CD4-positive, alpha-beta T cell treated with Interleukin-1 beta for 1 hour (primary cell): ENCODE measurements around the gene SRP9.
"Not testable (repeated sequence)": the region's sequence is repeated elsewhere in the genome, so short reads cannot be mapped to it uniquely, and the experiment has no call there.

Experiments
- DNase-seq, 2 donors: peaks; one replicate each; pipeline ENCODE4 v3.0.0-alpha.2; 2020 to 2022

Gene SRP9

DNA sequence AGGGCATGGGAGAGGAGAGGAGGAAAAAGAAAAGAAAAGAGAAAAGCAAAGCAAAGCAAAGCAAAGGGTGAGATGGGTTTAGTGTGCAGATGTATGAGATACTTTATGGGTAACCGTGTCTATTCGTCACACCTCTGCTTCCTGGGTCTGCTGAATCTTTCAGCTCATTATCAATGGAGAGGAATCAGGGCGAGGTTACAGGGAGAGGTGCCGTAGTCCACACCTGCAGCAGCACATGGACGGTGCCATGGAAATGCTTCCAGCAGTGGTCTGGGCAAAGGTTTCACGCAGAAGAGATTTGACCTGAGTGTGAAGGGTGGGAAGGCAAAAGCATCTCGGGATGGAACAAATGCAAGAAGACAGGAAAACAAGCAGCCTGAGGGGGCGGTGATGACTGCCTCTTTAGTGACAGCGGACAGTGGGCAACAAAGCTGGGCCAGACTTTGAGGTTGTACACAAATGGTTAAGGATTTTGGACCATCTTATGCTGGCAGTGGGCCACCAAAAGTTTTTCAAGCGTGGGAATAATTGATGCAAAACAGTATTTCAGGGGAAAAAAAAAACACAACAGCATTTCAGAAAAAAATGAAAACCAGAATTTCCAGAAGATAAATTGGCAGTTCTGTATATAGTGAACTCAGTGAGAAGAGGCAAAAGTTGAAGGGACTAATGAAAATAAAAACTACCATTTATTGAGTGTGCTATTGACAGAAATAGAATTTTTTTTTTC lies 19.5 kb upstream of the SRP9 start:
- no peak for DNase-seq

- not testable (repeated sequence) for DNase-seq
These were observed 17.7 kb upstream of the SRP9 start for GRCh38 chr1:225759972-225760371.

DNA sequence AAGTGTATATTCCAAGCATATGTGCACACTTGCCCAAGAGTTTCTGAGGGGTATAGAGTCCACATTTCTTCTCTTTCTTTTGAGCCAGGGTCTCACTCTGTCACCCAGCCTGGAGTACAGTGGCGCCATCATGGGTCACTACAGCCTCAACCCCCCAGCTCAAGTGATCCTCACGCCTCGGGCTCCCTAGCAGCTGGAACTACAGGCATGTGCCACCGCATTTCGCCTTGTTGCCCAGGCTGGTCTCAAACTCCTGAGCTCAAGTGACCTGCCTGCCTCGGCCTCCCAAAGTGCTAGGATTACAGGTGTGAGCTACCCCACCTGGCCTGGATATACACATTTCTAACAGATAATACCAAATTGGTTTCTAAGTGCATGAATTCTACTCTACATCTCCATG lies 17.1 kb upstream of the SRP9 start:
- no peak for DNase-seq

- DNase-seq = not testable (repeated sequence)
These were observed 16.2 kb upstream of the SRP9 start for GRCh38 chr1:225761395-225761794.

GRCh38 chr1:225762002-225762441 lies 15.6 kb upstream of the SRP9 start:
- no peak for DNase-seq

DNA sequence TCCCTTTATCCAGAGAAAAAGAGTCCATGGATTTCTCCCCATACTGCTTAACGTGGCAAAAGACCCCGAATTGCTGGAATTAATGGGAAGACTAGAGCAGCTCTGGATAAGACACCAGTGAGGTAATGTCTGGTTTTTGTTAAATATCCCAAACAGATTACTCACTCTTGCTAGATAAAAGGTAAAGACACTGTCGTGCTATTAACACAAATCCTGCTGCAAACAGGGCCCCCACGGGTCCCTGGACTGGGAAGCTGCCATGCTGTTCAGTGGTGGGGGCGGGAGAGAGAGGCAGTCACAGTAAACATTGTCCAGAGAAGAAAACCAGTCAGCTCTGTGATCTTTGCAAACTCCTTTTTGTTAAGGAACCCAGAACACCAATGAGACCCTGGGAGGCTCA lies 15.2 kb upstream of the SRP9 start:
- no peak for DNase-seq

DNA sequence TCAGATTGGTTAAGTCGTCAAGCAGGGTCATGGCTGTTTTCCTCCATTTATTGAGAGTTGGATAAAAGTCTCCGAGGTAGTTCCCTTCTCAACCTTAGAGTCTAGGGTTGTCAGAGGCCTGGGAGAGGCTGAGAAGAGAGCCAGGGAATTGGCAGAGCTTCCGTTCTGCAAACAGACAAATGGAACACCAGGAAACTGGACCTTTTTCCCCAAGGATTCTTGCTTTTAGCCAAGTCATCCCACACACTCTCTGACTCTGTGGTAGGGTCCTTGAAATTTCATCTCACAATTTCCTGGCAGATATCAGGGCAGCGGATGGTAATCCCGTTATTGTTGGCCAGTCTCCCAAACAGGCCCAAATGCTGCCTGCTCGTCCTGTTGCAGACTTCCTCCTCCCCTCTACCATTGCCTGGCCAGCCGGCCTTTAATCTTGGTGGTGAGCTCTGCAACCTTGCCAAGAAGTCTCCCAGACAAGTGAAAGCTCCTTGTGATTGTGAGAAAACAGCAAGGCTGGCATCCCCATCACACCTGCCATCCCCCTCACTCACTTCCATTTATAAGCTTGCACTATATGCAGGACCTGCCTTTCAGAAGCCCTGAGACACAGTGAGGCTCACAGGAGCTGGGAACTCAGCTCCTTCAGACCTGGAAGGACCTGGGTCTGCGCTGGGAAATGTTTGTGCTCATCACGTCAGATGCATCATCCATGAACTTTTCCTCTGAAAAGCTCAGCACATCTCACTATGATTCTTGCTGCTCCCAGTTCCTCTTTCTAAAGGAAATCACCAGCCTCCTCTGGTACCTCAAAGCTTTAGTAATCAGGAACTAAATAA lies 13.7 kb upstream of the SRP9 start:
- no peak for DNase-seq

- no peak for DNase-seq
These were observed 11.5 kb upstream of the SRP9 start for GRCh38 chr1:225765982-225766674.

GRCh38 chr1:225766967-225767633 lies 10.5 kb upstream of the SRP9 start:
- DNase-seq = no peak

- DNase-seq = no peak
These were observed 9.7 kb upstream of the SRP9 start for GRCh38 chr1:225767634-225768540.

- no peak for DNase-seq
These were observed 8.8 kb upstream of the SRP9 start for GRCh38 chr1:225768662-225769426.

DNA sequence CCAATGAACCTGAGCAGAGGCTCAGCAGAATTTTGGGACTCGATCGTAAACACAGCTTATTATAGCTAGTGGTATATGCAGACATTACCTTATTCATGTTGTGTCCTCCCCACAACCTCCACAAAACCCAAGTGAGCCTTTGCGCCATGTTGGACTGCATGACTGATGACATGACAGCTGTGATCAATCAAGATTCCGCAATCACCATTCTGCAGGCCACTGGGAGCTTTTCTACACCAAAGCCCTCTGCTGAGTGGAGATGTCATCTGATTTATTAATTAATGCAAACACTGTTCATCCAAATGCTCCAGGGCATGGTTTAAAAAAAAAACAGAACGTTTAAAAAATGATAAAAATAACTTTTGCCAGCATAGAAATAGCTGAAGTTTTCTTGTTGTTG lies 7.9 kb upstream of the SRP9 start:
- DNase-seq = no peak

DNA sequence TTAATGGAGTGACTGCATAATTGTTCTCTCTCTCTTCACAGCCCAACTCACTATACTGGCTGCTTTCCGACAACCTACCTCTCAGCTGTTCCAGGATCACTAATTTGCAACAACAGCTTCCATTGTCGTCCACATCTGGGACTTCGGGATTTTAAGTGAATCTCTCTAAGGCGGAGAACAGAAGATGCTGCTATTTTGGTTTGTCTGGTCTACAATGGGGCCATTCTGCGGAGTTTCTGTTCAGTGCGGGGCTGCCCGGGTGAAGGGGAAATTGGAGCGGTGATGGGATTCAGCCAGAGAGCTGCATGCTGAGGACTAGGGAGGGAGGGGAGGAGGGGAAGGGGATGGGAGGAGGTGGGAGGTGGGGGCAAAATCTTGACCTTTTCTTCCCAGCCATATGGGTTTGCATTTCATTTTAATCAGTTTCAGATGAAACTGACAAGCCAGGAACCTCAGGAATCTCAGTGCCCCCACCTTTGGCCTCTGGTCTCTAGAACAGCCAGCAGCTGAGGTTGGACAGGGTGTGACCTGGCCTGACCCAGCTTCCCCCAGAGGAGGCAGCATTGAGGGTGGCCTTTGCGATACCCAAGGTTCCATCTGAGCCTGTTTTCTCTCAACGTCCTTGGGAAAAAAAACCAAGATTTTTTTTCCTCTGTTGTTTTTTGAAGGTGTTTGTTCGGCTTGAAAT lies 6.9 kb upstream of the SRP9 start:
- DNase-seq = no peak

DNA sequence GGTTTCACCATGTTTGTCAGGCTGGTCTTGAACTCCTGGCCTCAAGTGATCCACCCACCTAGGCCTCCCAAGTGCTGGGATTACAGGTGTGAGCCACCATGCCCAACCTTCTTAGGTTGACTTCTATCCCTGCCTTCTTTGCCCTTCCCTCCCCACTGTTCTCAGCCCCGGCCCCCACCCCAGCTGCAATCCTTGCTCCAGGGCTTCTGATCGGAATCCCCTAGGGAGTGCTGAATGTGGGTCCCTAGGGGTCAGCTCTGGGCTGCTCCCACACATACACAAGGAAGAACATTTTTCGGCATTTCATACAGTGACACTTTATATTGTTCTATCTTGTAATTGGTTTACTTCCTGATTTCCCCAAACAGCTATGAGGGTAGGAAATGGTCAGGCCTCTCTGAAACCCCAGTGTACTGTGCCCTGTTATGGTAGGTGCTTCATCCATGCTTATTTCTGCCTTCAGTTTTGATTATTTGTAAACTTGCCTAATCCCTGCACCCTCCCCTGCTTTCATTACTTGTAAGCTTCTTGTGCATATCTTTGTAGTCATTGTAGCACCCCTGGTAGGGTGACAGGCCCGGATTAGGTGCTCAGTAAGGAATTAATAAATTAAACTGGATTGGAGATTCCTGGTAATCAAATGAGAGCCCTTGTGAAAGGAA lies 5.8 kb upstream of the SRP9 start:
- no peak for DNase-seq

GRCh38 chr1:225772323-225772768 lies 5.3 kb upstream of the SRP9 start:
- DNase-seq = peak; percentile 20 to 50

GRCh38 chr1:225772848-225773247 lies 4.8 kb upstream of the SRP9 start:
- no peak for DNase-seq

DNA sequence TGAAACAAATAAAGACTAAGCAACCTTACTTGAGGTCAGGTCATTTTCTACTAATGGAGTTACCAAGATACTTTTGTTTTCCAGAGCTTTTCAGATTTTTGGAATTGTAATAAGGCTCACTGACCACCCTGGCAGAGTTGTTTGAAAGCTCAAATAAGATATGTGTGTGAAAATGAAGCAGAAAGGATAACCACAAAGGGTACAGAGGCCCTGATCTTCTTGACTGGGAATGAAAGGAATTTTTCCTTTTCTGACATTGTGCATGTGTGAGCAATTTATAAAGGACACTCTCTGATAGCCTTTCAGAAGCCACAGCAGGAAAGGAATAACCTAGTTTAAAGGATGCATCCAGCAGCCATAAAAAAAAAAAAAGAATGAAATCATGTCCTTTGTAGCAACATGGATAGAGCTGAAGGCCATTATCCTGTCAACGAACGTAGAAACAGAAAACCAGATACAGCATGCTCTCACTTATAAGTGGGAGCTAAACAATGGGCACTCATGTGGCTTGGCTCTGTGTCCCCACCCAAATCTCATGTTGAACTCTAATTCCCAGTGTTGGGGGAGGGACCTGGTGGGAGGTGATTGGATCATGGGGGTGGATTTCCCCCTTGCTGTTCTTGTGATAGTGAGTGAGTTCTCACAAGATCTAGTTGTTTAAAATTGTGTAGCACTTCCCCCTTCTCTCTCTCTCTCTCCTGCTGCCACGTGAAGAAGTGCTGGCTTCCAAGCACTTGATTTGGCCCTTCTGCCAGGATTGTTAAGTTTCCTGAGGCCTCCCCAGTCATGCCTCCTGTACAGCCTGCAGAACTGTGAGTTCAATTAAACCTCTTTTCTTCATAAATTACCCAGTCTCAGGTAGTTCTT lies 3.1 kb upstream of the SRP9 start:
- no peak for DNase-seq

- no peak for DNase-seq
These were observed 1.3 kb upstream of the SRP9 start for GRCh38 chr1:225776294-225776693.

GRCh38 chr1:225777058-225777582 lies 506 bp upstream of the SRP9 start:
- peak in 1 of 2 donors; percentile 12 for DNase-seq
